ENCODE measurements around the gene RHPN2.

The RHPN2 gene

GRCh38 chr19:33064792-33065550 is at the start of gene RHPN2:
TSS of gene RHPN2 (minus strand) at chr19:33064888. CDS start at chr19:33064852, 36 bp downstream.
- DNase-seq (ENCODE audit: low spot score): peak; percentile 82

DNA sequence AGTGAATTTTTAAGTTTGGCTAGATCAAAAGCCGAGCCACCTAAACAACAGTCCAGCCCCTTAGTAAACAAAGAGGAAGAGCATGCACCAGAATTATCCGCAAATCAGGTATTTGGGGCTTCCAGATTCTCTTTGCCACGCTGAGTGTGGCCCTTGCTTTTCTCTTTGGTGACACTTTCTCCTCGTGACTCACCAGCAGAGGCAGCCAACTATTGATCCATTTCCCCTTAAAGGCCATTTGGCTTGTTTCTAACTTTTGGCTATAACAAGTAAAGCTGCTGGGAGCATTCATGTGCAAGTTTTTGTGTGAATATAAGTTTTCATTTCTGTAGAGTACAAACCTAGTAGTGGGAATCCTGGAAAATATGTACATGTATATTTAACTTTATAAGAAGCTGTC is 49.6 kb upstream of the RHPN2 start:
- no peak for DNase-seq (ENCODE audit: low spot score)

GRCh38 chr19:33111587-33111986 is 46.9 kb upstream of the RHPN2 start:
- no peak for DNase-seq (ENCODE audit: low spot score)

GRCh38 chr19:33110137-33110910 is 45.6 kb upstream of the RHPN2 start:
- peak; percentile 57 for DNase-seq (ENCODE audit: low spot score)

DNA sequence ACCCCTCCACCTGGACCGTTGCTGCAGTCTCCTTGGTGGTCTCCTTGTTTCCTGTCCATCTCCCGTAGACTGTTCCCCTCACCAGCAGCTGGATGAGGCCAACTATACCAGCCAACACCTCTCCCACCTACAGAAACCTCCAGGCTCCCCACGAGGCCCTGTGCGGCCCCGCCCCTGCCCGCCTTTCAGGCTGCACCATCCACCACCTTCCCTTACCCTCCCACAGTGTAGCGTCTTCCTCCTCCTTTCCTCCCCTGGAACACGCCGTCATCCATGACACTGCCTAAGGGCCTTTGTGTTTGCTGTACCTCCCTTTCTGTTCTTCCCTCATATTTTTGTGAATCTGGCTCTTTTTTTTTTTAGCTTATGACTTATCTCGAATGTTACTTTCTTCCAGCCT is 43.5 kb upstream of the RHPN2 start:
- DNase-seq (ENCODE audit: low spot score): no peak

DNA sequence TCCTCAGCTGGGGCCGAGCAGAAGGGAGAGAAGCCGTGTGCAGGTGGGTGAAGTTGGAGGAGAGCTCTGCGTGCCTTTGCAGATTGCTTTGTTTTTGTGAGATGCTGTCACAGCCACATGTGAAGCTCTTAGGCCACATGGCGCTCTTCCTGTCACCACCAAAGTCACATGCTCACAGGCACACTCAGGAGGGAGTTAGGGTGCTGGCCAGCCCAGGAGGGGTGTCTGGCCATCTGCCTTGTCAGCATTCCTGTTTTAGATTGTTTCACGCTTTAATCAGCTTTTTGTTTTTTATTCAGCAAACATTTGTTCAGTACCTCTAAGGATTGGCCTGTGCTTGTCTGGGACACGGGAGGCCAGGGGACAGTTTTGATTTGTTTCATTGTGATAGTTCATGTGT is 38.2 kb upstream of the RHPN2 start:
- DNase-seq (ENCODE audit: low spot score): no peak

GRCh38 chr19:33100894-33101644 is 36.4 kb upstream of the RHPN2 start:
- DNase-seq (ENCODE audit: low spot score): no peak

DNA sequence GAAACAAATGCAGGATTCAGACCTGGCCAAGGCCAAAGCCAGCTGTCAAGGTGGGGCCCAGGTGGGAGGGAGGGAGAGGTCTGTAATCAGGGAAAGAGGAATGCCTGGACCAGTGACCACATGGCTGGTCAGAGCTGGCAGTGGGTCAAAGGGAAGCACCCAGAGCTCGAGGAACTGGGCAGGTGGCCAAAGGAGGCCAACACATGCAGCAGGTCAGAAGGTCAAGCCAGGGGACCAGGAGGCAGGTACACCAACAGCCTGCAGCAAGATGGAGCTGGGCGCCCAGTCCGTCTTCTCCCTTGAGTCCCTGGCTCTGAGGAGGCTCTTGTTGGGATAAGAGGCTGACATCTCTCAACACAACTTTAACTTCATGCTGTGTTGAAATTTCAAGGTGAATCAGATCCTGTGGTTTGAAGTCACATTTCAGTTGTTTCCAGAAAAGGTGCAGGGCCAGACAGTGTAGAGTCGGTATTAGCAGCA is 33.4 kb upstream of the RHPN2 start:
- DNase-seq (ENCODE audit: low spot score): no peak

DNA sequence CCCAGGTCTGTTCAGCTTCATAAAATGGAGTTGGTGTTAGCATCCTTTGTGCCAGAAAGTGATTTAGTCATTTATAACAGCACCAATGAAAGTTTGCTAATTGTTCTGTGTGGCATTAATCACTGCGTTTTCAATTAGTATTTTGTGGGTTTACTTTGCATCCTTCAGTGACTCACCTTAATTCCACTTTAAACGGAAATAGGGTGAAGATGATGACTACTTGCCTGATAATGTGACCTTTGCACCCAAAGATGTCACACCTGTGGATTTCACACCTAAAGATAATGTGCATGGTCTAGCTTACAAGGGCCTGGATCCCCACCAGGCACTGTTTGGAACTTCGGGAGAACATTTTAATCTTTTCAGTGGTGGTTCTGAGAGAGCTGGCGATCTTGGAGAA is 31.3 kb upstream of the RHPN2 start:
- no peak for DNase-seq (ENCODE audit: low spot score)

- DNase-seq (ENCODE audit: low spot score): no peak
These were observed 29.9 kb upstream of the RHPN2 start for GRCh38 chr19:33094436-33095067.

GRCh38 chr19:33093420-33094210 is 28.9 kb upstream of the RHPN2 start:
- no peak for DNase-seq (ENCODE audit: low spot score)

DNA sequence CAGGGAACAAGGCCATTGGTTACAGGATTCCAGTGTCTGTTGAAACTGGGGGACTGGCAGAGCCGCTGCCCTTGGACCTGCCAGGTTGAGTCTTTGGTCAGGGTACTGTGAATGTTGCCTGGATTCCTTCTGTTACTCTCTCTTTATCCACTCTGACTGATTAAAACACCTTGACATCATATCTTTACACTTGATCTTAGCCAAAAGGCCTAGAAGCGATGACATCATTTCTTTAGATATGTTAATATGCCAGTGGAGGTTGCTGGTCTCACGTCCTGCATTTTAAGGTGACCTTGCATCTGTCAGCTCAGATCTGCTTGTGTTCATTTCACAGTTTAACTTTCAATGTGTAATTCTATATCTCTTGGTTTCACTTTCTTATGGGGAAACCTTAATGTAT is 25.5 kb upstream of the RHPN2 start:
- DNase-seq (ENCODE audit: low spot score): no peak

- no peak for DNase-seq (ENCODE audit: low spot score)
These were observed 24.3 kb upstream of the RHPN2 start for GRCh38 chr19:33089010-33089409.

DNA sequence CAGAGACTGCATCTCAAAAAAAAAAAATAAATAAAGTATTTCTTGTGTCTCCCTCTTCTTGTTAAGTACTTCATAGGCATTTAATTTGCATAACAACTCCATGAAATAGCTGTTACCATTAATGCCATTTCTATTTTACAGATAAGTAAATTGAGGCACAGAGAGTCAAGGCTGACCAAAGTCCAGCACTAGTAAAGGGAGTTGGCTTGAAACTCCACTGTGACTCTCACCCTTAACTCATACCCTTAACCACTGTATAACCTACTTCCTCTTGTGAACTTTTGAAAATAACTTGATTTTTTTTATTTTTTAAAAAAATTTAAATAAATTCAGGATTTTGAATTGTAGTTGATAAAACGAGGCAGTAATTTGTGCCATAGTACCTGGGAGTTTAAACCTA is 22.3 kb upstream of the RHPN2 start:
- DNase-seq (ENCODE audit: low spot score): no peak

GRCh38 chr19:33085570-33086128 is 21.0 kb upstream of the RHPN2 start:
- DNase-seq (ENCODE audit: low spot score): no peak

- peak; percentile 90 for DNase-seq (ENCODE audit: low spot score)
These were observed 16.3 kb upstream of the RHPN2 start, which contains the start of gene GPATCH1 for GRCh38 chr19:33080761-33081681. TSS of gene GPATCH1 (plus strand) at chr19:33081181. CDS start at chr19:33081194, 13 bp downstream.

GRCh38 chr19:33075519-33075918 is 10.8 kb upstream of the RHPN2 start:
- DNase-seq (ENCODE audit: low spot score): no peak

- no peak for DNase-seq (ENCODE audit: low spot score)
These were observed 7.2 kb upstream of the RHPN2 start for GRCh38 chr19:33071887-33072286.

DNA sequence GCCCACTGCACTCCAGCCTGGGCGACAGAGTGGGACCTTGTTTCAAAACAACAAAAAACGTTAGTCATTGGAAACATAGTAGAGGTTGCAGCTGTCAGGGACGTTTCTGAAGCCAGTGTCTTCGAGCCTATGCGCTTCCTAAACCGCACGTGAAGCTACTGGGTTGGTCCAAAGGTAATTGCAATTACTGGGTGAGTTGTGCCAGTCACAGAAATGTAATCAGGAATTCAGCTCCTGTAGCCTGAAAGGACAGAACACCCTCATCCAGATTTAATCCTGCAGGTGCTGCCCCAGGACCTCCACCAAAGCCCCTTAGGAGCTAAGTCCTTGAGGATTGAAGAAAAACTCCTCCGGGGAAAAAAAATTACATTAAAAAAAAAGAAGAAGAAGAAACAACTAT is 2.4 kb upstream of the RHPN2 start:
- DNase-seq (ENCODE audit: low spot score): no peak

- DNase-seq (ENCODE audit: low spot score): no peak
These were observed 1.9 kb upstream of the RHPN2 start for GRCh38 chr19:33066543-33066942.

All from hepatic stellate cell (primary cell).